Liver (tissue), 3 donors: ENCODE data around the gene PHLDA2.

Experiments used
- GABPA ChIP-seq, 2 donors: IDR thresholded peaks in 1 of 2; conservative IDR thresholded peaks in 1 of 2; 2 replicates each; pipeline ENCODE4 v1.6.1; 2016; ENCODE audit warnings: antibody characterized with exemption in 2 of 2, mild to moderate bottlenecking in 1 of 2, moderate library complexity in 1 of 2
- TAF1 ChIP-seq: conservative IDR thresholded peaks from 2 replicates; pipeline ENCODE4 v1.6.1; 2016; ENCODE audit warnings: antibody characterized with exemption, mild to moderate bottlenecking
- TF ChIP-seq, protein P1 (sequence below): fragments of 150-350 bp; IDR thresholded peaks from 2 replicates; pipeline ENCODE4 v1.5.1; 2017; ENCODE audit warnings: improper control_type of control experiment, low read depth, low read length; ENCODE audit not compliant: missing input control
- TF ChIP-seq, protein P2 (sequence below): IDR thresholded peaks from 2 replicates; pipeline ENCODE4 v1.6.1; 2016; ENCODE audit warnings: antibody characterized with exemption
- TF ChIP-seq, protein P3 (sequence below): IDR thresholded peaks from 2 replicates; pipeline ENCODE4 v1.6.1; 2016; ENCODE audit warnings: antibody characterized with exemption, mild to moderate bottlenecking
- donor health status: healthy.
- donor health status: healthy.

DNA sequence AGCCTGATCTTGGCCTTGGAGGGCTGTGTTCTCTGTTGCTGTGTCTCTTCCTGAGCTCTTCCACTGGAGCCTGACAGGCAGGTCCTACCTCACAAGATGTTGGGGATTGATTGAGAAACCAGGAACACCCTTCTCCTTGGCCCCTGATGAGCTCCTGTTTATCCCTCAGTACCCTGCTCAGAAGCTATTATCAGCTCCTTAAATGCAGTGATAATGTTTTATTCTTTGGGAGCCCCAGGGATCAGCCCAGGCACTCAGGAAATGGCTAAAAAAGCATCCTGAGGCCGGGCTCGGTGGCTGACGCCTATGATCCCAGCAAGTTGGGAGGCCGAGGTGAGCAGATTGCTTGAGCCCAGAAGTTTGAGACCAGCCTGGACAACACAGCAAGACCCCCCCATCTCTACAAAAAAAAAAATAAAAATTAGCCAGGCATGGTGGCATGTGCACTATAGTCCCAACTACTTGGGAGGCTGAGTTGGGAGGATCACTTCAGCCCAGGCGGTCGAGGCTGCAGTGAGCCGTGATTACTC lies 4.9 kb upstream of the PHLDA2 start:
- no peak for TF ChIP-seq TAF1
- TF ChIP-seq, protein P1, sequence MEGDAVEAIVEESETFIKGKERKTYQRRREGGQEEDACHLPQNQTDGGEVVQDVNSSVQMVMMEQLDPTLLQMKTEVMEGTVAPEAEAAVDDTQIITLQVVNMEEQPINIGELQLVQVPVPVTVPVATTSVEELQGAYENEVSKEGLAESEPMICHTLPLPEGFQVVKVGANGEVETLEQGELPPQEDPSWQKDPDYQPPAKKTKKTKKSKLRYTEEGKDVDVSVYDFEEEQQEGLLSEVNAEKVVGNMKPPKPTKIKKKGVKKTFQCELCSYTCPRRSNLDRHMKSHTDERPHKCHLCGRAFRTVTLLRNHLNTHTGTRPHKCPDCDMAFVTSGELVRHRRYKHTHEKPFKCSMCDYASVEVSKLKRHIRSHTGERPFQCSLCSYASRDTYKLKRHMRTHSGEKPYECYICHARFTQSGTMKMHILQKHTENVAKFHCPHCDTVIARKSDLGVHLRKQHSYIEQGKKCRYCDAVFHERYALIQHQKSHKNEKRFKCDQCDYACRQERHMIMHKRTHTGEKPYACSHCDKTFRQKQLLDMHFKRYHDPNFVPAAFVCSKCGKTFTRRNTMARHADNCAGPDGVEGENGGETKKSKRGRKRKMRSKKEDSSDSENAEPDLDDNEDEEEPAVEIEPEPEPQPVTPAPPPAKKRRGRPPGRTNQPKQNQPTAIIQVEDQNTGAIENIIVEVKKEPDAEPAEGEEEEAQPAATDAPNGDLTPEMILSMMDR, result no peak
- TF ChIP-seq, protein P2, sequence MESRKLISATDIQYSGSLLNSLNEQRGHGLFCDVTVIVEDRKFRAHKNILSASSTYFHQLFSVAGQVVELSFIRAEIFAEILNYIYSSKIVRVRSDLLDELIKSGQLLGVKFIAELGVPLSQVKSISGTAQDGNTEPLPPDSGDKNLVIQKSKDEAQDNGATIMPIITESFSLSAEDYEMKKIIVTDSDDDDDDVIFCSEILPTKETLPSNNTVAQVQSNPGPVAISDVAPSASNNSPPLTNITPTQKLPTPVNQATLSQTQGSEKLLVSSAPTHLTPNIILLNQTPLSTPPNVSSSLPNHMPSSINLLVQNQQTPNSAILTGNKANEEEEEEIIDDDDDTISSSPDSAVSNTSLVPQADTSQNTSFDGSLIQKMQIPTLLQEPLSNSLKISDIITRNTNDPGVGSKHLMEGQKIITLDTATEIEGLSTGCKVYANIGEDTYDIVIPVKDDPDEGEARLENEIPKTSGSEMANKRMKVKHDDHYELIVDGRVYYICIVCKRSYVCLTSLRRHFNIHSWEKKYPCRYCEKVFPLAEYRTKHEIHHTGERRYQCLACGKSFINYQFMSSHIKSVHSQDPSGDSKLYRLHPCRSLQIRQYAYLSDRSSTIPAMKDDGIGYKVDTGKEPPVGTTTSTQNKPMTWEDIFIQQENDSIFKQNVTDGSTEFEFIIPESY, result no peak
- no peak for TF ChIP-seq GABPA (IDR thresholded peaks at IDR 0.05 in 1 of 2, conservative IDR thresholded peaks at IDR 0.05 in 1 of 2)
- TF ChIP-seq, protein P3, sequence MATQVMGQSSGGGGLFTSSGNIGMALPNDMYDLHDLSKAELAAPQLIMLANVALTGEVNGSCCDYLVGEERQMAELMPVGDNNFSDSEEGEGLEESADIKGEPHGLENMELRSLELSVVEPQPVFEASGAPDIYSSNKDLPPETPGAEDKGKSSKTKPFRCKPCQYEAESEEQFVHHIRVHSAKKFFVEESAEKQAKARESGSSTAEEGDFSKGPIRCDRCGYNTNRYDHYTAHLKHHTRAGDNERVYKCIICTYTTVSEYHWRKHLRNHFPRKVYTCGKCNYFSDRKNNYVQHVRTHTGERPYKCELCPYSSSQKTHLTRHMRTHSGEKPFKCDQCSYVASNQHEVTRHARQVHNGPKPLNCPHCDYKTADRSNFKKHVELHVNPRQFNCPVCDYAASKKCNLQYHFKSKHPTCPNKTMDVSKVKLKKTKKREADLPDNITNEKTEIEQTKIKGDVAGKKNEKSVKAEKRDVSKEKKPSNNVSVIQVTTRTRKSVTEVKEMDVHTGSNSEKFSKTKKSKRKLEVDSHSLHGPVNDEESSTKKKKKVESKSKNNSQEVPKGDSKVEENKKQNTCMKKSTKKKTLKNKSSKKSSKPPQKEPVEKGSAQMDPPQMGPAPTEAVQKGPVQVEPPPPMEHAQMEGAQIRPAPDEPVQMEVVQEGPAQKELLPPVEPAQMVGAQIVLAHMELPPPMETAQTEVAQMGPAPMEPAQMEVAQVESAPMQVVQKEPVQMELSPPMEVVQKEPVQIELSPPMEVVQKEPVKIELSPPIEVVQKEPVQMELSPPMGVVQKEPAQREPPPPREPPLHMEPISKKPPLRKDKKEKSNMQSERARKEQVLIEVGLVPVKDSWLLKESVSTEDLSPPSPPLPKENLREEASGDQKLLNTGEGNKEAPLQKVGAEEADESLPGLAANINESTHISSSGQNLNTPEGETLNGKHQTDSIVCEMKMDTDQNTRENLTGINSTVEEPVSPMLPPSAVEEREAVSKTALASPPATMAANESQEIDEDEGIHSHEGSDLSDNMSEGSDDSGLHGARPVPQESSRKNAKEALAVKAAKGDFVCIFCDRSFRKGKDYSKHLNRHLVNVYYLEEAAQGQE, result no peak
